GM19239 (cell line): ENCODE data around the gene OR10D3.
"Not testable (repeated sequence)": the region's sequence is repeated elsewhere in the genome, so short reads cannot be mapped to it uniquely, and the experiment has no call there.

ENCODE experiments used
- DNase-seq: peaks from one replicate; pipeline ENCODE4 v3.0.0; 2011; ENCODE audit warnings: low spot score; ENCODE audit not compliant: insufficient read length
- FAIRE-seq: peaks from 2 replicates; lab custom pipeline; 2011; peaks lifted over from hg19 to GRCh38; lab: Jason Lieb, UNC

The OR10D3 gene

GRCh38 chr11:124183068-124183467 is at the start of gene OR10D3:
OR10D3 (plus strand) TSS chr11:124183345; CDS start chr11:124185270, 1,925 bp downstream.
- DNase-seq (no peak), FAIRE-seq (no peak)

- no peak for FAIRE-seq
- DNase-seq = no peak
These were observed 40.1 kb upstream of the OR10D3 start for GRCh38 chr11:124143034-124143433.

- no peak for FAIRE-seq
- DNase-seq = no peak
These were observed 35.2 kb upstream of the OR10D3 start for GRCh38 chr11:124147951-124148350.

GRCh38 chr11:124150684-124151083 is 32.5 kb upstream of the OR10D3 start:
- DNase-seq (no peak), FAIRE-seq (no peak)

- DNase-seq (no peak), FAIRE-seq (no peak)
These were observed 30.3 kb upstream of the OR10D3 start for GRCh38 chr11:124152770-124153407.

- FAIRE-seq (no peak), DNase-seq (no peak)
These were observed 29.3 kb upstream of the OR10D3 start for GRCh38 chr11:124153821-124154220.

GRCh38 chr11:124159481-124159880 is 23.7 kb upstream of the OR10D3 start:
- no peak for DNase-seq
- no peak for FAIRE-seq

- no peak for FAIRE-seq
- DNase-seq = no peak
These were observed 22.2 kb upstream of the OR10D3 start for GRCh38 chr11:124160986-124161385.

GRCh38 chr11:124167826-124168231 is 15.3 kb upstream of the OR10D3 start:
- DNase-seq = no peak
- no peak for FAIRE-seq

- no peak for FAIRE-seq
- DNase-seq = no peak
These were observed 14.3 kb upstream of the OR10D3 start for GRCh38 chr11:124168796-124169195.

- DNase-seq, FAIRE-seq: not testable (repeated sequence)
These were observed 12.8 kb upstream of the OR10D3 start for GRCh38 chr11:124170315-124170714.

- DNase-seq (no peak), FAIRE-seq (no peak)
These were observed 12.2 kb upstream of the OR10D3 start for GRCh38 chr11:124170801-124171586.

GRCh38 chr11:124172101-124172500 is 11.0 kb upstream of the OR10D3 start:
- FAIRE-seq = no peak

GRCh38 chr11:124172599-124172998 is 10.5 kb upstream of the OR10D3 start:
- DNase-seq (no peak), FAIRE-seq (no peak)

More at GRCh38 chr11:124172101-124172500, 11.0 kb upstream of the OR10D3 start:
- DNase-seq = no peak

GRCh38 chr11:124174001-124174583 is 9.1 kb upstream of the OR10D3 start:
- no peak for DNase-seq
- FAIRE-seq = no peak

- no peak for FAIRE-seq
- DNase-seq = no peak
These were observed 6.0 kb upstream of the OR10D3 start for GRCh38 chr11:124176925-124177715.

- no peak for DNase-seq
- FAIRE-seq = no peak
These were observed 3.8 kb upstream of the OR10D3 start for GRCh38 chr11:124179310-124179709.

GRCh38 chr11:124190298-124191139 is 7.4 kb downstream of the OR10D3 start:
- no peak for FAIRE-seq
- no peak for DNase-seq

GRCh38 chr11:124193221-124194010 is 10.3 kb downstream of the OR10D3 start:
- DNase-seq (no peak), FAIRE-seq (no peak)
